Osteoblast (primary cell): ENCODE data around the gene RXFP3. TPM values are rescaled to one million over a fixed set of nuclear protein-coding genes. Genes with fewer than 3 reads are reported as not detected.
A peak's percentile ranks its signal among the peaks of the same experiment; 100 is the strongest.

Experiments used
- DNase-seq: peaks from one replicate; pipeline ENCODE4 v3.0.0; 2011; ENCODE audit warnings: low spot score, mixed read lengths; ENCODE audit not compliant: insufficient read length; ENCODE audit errors: missing footprints
- H2AFZ ChIP-seq: 2 replicates; pipeline ENCODE4 v1.6.0; 2011; ENCODE audit warnings: mild to moderate bottlenecking, low read length
- H3K27ac ChIP-seq: 2 replicates; pipeline ENCODE4 v1.5.1; 2011; ENCODE audit warnings: mild to moderate bottlenecking, low read depth, low read length, moderate library complexity
- H3K27me3 ChIP-seq: 2 replicates; pipeline ENCODE4 v1.6.0; 2012; ENCODE audit warnings: mild to moderate bottlenecking, control low read depth, inconsistent platforms, low read length, moderate library complexity; ENCODE audit not compliant: insufficient read depth
- H3K36me3 ChIP-seq: 2 replicates; pipeline ENCODE4 v1.5.1; 2011; ENCODE audit warnings: mild to moderate bottlenecking, low read length, control low read depth, moderate library complexity; ENCODE audit not compliant: insufficient read depth
- H3K4me1 ChIP-seq: 2 replicates; pipeline ENCODE4 v1.5.1; 2011; ENCODE audit warnings: mild to moderate bottlenecking, low read length, control low read depth, moderate library complexity; ENCODE audit not compliant: insufficient read depth
- H3K4me2 ChIP-seq: 2 replicates; pipeline ENCODE4 v1.6.0; 2011; ENCODE audit warnings: mild to moderate bottlenecking, low read length; ENCODE audit not compliant: insufficient read depth
- H3K4me3 ChIP-seq: fragments of 200-600 bp; sonication (generic); 3 replicates; pipeline ENCODE4 v1.5.1; 2012; ENCODE audit warnings: mild to moderate bottlenecking, low read length, inconsistent platforms; ENCODE audit not compliant: insufficient read depth
- H3K79me2 ChIP-seq: 2 replicates; pipeline ENCODE4 v1.6.0; 2012; ENCODE audit warnings: mild to moderate bottlenecking, low read length, control low read depth, inconsistent platforms; ENCODE audit not compliant: insufficient read depth
- H3K9me3 ChIP-seq: 2 replicates; pipeline ENCODE4 v1.5.1; 2011; ENCODE audit warnings: low read depth, low read length, control low read depth
- H4K20me1 ChIP-seq: 2 replicates; pipeline ENCODE4 v1.6.0; 2012; ENCODE audit warnings: mild to moderate bottlenecking, low read length, control low read depth; ENCODE audit not compliant: insufficient read depth
- CTCF ChIP-seq: IDR thresholded peaks from 2 replicates; pipeline ENCODE4 v1.5.1; 2011; ENCODE audit warnings: mild to moderate bottlenecking, low read depth, low read length, moderate library complexity; ENCODE audit errors: extremely low read depth
- total RNA-seq: library from RNA; depleted of rRNA; stranded (reverse); fragments of >200 nt; gene quantifications from 2 replicates; pipeline ENCODE4 v1.2.3, GENCODE V29; 2012

Gene RXFP3, protein sequence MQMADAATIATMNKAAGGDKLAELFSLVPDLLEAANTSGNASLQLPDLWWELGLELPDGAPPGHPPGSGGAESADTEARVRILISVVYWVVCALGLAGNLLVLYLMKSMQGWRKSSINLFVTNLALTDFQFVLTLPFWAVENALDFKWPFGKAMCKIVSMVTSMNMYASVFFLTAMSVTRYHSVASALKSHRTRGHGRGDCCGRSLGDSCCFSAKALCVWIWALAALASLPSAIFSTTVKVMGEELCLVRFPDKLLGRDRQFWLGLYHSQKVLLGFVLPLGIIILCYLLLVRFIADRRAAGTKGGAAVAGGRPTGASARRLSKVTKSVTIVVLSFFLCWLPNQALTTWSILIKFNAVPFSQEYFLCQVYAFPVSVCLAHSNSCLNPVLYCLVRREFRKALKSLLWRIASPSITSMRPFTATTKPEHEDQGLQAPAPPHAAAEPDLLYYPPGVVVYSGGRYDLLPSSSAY
- not detected in 2 replicates for total RNA-seq

DNA sequence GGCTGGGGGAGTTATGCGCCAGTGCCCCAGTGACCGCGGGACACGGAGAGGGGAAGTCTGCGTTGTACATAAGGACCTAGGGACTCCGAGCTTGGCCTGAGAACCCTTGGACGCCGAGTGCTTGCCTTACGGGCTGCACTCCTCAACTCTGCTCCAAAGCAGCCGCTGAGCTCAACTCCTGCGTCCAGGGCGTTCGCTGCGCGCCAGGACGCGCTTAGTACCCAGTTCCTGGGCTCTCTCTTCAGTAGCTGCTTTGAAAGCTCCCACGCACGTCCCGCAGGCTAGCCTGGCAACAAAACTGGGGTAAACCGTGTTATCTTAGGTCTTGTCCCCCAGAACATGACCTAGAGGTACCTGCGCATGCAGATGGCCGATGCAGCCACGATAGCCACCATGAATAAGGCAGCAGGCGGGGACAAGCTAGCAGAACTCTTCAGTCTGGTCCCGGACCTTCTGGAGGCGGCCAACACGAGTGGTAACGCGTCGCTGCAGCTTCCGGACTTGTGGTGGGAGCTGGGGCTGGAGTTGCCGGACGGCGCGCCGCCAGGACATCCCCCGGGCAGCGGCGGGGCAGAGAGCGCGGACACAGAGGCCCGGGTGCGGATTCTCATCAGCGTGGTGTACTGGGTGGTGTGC is at the start of gene RXFP3:
RXFP3 (plus strand) TSS at position 6 of the 636 bp plus-strand sequence; CDS start at position 361, 355 bp downstream.
- Histone ChIP-seq H3K36me3 (no peaks in the 10 kb centered on the region), H3K27ac (no peak within 1 kb of the TSS), H3K27me3 (peaks cover 51% of the 10 kb centered on the region), H3K9me3 (no peaks in the 10 kb centered on the region), H3K4me1 (peaks cover 19% of the 10 kb centered on the region), H2AFZ (peak within 1 kb of the TSS; percentile 78), H3K79me2 (no peaks in the 10 kb centered on the region), H3K4me2 (peak within 1 kb of the TSS; percentile 93), H3K4me3 (peak within 1 kb of the TSS; percentile 71), H4K20me1 (no peaks in the 10 kb centered on the region)
- TF ChIP-seq CTCF: no peak
- DNase-seq: peak; percentile 86

GRCh38 chr5:33887268-33887667 is 48.9 kb upstream of the RXFP3 start:
- Histone ChIP-seq H3K4me3 (no peak overlapping the region), H3K79me2 (peaks cover 87% of the 10 kb centered on the region), H3K4me1 (peaks cover 25% of the 10 kb centered on the region), H3K27ac (no peak overlapping the region), H4K20me1 (peaks cover 51% of the 10 kb centered on the region), H2AFZ (no peak overlapping the region), H3K9me3 (no peaks in the 10 kb centered on the region), H3K36me3 (peaks cover 6% of the 10 kb centered on the region), H3K4me2 (no peak overlapping the region), H3K27me3 (no peaks in the 10 kb centered on the region)
- TF ChIP-seq CTCF: no peak
- no peak for DNase-seq

DNA sequence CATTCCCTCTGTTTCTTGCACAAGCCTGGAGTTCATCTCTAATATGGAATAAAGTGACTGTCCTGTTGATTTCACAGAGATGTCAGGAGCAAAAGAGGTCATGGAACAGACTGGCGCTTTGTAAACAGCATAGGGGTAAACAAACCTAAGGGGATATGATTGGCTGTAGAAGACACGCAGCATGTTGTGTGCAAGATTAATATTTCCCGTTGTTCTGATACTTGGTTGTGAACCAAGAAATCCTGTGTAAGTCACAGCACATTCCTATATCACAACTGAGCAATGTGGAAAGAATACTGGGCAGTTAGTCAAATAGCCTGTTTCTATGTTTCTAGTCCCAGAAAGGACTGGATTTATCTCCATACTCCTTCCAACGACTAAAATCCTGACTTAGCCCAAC is 47.6 kb upstream of the RXFP3 start:
- H3K36me3 ChIP-seq: peaks cover 6% of the 10 kb centered on the region
- TF ChIP-seq CTCF: no peak
- peaks cover 75% of the 10 kb centered on the region for H3K79me2 ChIP-seq
- no peaks in the 10 kb centered on the region for H3K27me3 ChIP-seq
- peak overlapping the region; percentile 95 for H3K4me2 ChIP-seq
- peak overlapping the region; percentile 5 for H3K27ac ChIP-seq
- H2AFZ ChIP-seq: no peak overlapping the region
- no peaks in the 10 kb centered on the region for H3K9me3 ChIP-seq
- H4K20me1 ChIP-seq: peaks cover 47% of the 10 kb centered on the region
- DNase-seq: no peak
- H3K4me1 ChIP-seq: peaks cover 38% of the 10 kb centered on the region
- peak overlapping the region; percentile 5 for H3K4me3 ChIP-seq
